K562 (cell line): Measurements from ENCODE around the gene FAM200A. TPM values are rescaled to one million over a fixed set of nuclear protein-coding genes. Genes with fewer than 3 reads are reported as not detected.
A peak's percentile ranks its signal among the peaks of the same experiment; 100 is the strongest.

Experiments
- EP400 ChIP-seq: fragments of 450-650 bp; IDR thresholded peaks from 2 replicates; pipeline ENCODE4 v1.6.1; 2017; ENCODE audit warnings: antibody characterized with exemption, mild to moderate bottlenecking, moderate library complexity
- ETV6 ChIP-seq, 3 experiments: fragments of 150-350 bp in 1 of 3; sonication (generic) in 1 of 3; formaldehyde crosslinking in 1 of 3; IDR thresholded peaks; 2 replicates each; pipeline versions ENCODE4 v1.6.1 to v1.8.0; 2014 to 2022; ENCODE audit warnings: borderline replicate concordance in 2 of 3, low read depth in 2 of 3, antibody characterized with exemption in 1 of 3, low read length in 1 of 3, mild to moderate bottlenecking in 1 of 3, missing genetic modification reagents in 1 of 3
- PHTF2 ChIP-seq: fragments of 250-450 bp; sonication (Bioruptor Pico); IDR thresholded peaks from 2 replicates; pipeline ENCODE4 v1.5.0; 2021; ENCODE audit warnings: mild to moderate bottlenecking
- TAF7 ChIP-seq: fragments of 450-650 bp; IDR thresholded peaks from 2 replicates; pipeline ENCODE4 v1.6.1; 2016; ENCODE audit warnings: missing genetic modification characterization, missing compliant biosample characterization
- polyA plus RNA-seq, 8 experiments: library from polyadenylated mRNA; depleted of rRNA in 4 of 8; stranded (reverse) in 5 of 8; unstranded in 3 of 8; fragments of >200 nt; fragmentation: Nextera tagmentation in 2 of 8; fragmentation: Illumina TruSeq in 1 of 8; extraction: Ambion mirVana in 2 of 8; extraction: Trizol in 1 of 8; gene quantifications; 2 replicates each; pipeline versions ENCODE4 v1.2.1 to v1.2.3, GENCODE V29; 2011 to 2014; ENCODE audit warnings: inconsistent platforms in 1 of 8, missing spikeins in 1 of 8
- total RNA-seq, 7 experiments: library from RNA; depleted of rRNA in 6 of 7; stranded (reverse); fragments of >200 nt in 6 of 7; fragmentation: Illumina TruSeq in 2 of 7; extraction: Trizol in 2 of 7; gene quantifications; 2 replicates each; pipeline versions ENCODE4 v1.2.1 to v1.2.3, GENCODE V29; 2011 to 2021; ENCODE audit warnings: low replicate concordance in 1 of 7
- TF ChIP-seq, protein P1 (sequence below): fragments of 450-650 bp; IDR thresholded peaks from 2 replicates; pipeline ENCODE4 v1.6.1; 2016; ENCODE audit warnings: mild to moderate bottlenecking
- TF ChIP-seq, protein P2 (sequence below): fragments of 250-450 bp; sonication (Bioruptor Pico); IDR thresholded peaks from 2 replicates; pipeline ENCODE4 v1.5.0; 2022; ENCODE audit warnings: mild to moderate bottlenecking
- TF ChIP-seq, protein P3 (sequence below): fragments of 450-650 bp; IDR thresholded peaks from 2 replicates; pipeline ENCODE4 v1.6.1; 2017; ENCODE audit warnings: mild to moderate bottlenecking, moderate library complexity

Gene FAM200A
- total and polyA plus RNA-seq, 9 of the 15 experiments (the other 6 are each of a cell fraction or from before 2014, with no cell fraction given) = 3.3 to 11.2 (median 8.3) TPM

DNA sequence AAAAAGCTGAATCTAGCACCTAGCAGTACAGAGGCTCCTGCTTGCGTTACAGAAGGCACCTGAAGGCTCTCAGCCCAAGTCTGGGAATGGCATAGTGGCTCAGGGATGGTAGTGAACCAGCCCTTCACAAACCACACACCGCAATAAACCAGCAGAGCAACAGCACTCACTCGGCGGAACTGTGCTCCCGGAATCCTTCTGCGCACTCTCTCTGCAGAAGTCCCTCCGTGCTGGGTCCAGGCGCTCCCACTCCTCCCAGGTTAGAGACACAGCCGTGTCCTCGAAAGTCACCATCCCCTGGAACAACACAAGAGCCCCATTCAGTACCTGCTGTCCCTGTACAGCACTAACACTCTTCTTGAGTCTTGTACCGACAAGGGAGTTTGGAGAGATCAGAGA lies 53.4 kb downstream of the FAM200A start (continued):
- TF ChIP-seq TAF7 (tag) (no peak), PHTF2 (CRISPR knock-in tag) (no peak), ETV6 (IDR thresholded peaks at IDR 0.05; ENCODE audit: borderline replicate concordance in 1 of 2, low read depth in 2 of 2, low read length in 1 of 2) (no peak), ETV6 (CRISPR knock-in tag; IDR thresholded peaks at IDR 0.05; ENCODE audit: borderline replicate concordance) (0 out of 2 replicates have a peak, but pooled peaks have one; percentile 23), EP400 (no peak)
- TF ChIP-seq, protein P1, sequence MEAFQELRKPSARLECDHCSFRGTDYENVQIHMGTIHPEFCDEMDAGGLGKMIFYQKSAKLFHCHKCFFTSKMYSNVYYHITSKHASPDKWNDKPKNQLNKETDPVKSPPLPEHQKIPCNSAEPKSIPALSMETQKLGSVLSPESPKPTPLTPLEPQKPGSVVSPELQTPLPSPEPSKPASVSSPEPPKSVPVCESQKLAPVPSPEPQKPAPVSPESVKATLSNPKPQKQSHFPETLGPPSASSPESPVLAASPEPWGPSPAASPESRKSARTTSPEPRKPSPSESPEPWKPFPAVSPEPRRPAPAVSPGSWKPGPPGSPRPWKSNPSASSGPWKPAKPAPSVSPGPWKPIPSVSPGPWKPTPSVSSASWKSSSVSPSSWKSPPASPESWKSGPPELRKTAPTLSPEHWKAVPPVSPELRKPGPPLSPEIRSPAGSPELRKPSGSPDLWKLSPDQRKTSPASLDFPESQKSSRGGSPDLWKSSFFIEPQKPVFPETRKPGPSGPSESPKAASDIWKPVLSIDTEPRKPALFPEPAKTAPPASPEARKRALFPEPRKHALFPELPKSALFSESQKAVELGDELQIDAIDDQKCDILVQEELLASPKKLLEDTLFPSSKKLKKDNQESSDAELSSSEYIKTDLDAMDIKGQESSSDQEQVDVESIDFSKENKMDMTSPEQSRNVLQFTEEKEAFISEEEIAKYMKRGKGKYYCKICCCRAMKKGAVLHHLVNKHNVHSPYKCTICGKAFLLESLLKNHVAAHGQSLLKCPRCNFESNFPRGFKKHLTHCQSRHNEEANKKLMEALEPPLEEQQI = no peak
- TF ChIP-seq, protein P2, sequence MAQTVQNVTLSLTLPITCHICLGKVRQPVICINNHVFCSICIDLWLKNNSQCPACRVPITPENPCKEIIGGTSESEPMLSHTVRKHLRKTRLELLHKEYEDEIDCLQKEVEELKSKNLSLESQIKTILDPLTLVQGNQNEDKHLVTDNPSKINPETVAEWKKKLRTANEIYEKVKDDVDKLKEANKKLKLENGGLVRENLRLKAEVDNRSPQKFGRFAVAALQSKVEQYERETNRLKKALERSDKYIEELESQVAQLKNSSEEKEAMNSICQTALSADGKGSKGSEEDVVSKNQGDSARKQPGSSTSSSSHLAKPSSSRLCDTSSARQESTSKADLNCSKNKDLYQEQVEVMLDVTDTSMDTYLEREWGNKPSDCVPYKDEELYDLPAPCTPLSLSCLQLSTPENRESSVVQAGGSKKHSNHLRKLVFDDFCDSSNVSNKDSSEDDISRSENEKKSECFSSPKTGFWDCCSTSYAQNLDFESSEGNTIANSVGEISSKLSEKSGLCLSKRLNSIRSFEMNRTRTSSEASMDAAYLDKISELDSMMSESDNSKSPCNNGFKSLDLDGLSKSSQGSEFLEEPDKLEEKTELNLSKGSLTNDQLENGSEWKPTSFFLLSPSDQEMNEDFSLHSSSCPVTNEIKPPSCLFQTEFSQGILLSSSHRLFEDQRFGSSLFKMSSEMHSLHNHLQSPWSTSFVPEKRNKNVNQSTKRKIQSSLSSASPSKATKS = no peak
- TF ChIP-seq, protein P3, sequence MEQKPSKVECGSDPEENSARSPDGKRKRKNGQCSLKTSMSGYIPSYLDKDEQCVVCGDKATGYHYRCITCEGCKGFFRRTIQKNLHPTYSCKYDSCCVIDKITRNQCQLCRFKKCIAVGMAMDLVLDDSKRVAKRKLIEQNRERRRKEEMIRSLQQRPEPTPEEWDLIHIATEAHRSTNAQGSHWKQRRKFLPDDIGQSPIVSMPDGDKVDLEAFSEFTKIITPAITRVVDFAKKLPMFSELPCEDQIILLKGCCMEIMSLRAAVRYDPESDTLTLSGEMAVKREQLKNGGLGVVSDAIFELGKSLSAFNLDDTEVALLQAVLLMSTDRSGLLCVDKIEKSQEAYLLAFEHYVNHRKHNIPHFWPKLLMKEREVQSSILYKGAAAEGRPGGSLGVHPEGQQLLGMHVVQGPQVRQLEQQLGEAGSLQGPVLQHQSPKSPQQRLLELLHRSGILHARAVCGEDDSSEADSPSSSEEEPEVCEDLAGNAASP = no peak
